ENCODE results near the gene AHCYL2. TPM values are rescaled to one million over a fixed set of nuclear protein-coding genes. Genes with fewer than 3 reads are reported as not detected.

The AHCYL2 gene
- total RNA-seq, 1 donor from 2014 or later = 19.9 TPM

- TF ChIP-seq CTCF (IDR thresholded peaks at IDR 0.05; ENCODE audit: unreplicated experiment) = no peak
- DNase-seq (ENCODE audit: low spot score) = no peak
- H3K4me1 Mint-ChIP-seq (ENCODE audit: unreplicated experiment) = peaks cover 7% of the 10 kb centered on the region
- peaks cover 5% of the 10 kb centered on the region for H3K36me3 Mint-ChIP-seq (ENCODE audit: low read depth, unreplicated experiment)
- no peaks in the 10 kb centered on the region for H3K9me3 Mint-ChIP-seq (ENCODE audit: unreplicated experiment)
- no peak overlapping the region for H3K4me3 Mint-ChIP-seq (ENCODE audit: unreplicated experiment)
- H3K27me3 Mint-ChIP-seq (ENCODE audit: unreplicated experiment) = no peaks in the 10 kb centered on the region
- no peak overlapping the region for H3K27ac Mint-ChIP-seq (ENCODE audit: unreplicated experiment)
These were observed 21.6 kb upstream of the AHCYL2 start for GRCh38 chr7:129203050-129203741.

DNA sequence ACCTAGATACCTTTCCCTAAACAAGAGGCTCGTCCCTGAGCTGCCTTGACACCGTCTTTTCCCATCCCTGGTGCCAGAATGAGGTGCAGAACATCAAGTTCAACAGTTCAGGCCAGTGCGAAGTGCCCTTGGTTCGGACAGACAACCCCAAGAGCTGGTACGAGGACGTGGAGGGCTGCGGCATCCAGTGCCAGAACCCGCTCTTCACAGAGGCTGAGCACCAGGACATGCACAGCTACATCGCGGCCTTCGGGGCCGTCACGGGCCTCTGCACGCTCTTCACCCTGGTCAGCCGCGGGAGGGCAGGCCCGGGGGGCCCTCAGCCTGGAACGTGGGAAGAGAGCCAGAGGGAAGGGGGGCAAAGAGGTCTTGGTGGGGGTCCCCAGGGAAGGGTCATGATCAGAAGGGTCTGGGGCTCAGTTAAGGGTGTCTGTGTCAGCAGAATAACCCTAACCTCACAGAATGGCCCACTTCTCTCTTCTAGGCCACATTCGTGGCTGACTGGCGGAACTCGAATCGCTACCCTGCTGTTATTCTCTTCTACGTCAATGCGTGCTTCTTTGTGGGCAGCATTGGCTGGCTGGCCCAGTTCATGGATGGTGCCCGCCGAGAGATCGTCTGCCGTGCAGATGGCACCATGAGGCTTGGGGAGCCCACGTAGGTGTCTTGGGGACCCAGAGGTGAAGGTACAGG lies 19.6 kb upstream of the AHCYL2 start:
- no peaks in the 10 kb centered on the region for H3K9me3 Mint-ChIP-seq (ENCODE audit: unreplicated experiment)
- H3K27ac Mint-ChIP-seq (ENCODE audit: unreplicated experiment) = no peak overlapping the region
- peaks cover 11% of the 10 kb centered on the region for H3K36me3 Mint-ChIP-seq (ENCODE audit: low read depth, unreplicated experiment)
- peaks cover 5% of the 10 kb centered on the region for H3K27me3 Mint-ChIP-seq (ENCODE audit: unreplicated experiment)
- no peak overlapping the region for H3K4me3 Mint-ChIP-seq (ENCODE audit: unreplicated experiment)
- peaks cover 7% of the 10 kb centered on the region for H3K4me1 Mint-ChIP-seq (ENCODE audit: unreplicated experiment)
- no peak for TF ChIP-seq CTCF (IDR thresholded peaks at IDR 0.05; ENCODE audit: unreplicated experiment)
- no peak for DNase-seq (ENCODE audit: low spot score)

GRCh38 chr7:129205987-129206785 lies 18.6 kb upstream of the AHCYL2 start:
- Mint-ChIP-seq H3K4me1 (ENCODE audit: unreplicated experiment) (peaks cover 7% of the 10 kb centered on the region), H3K27ac (ENCODE audit: unreplicated experiment) (no peak overlapping the region), H3K27me3 (ENCODE audit: unreplicated experiment) (peaks cover 6% of the 10 kb centered on the region), H3K4me3 (ENCODE audit: unreplicated experiment) (no peak overlapping the region), H3K9me3 (ENCODE audit: unreplicated experiment) (no peaks in the 10 kb centered on the region), H3K36me3 (ENCODE audit: low read depth, unreplicated experiment) (peaks cover 12% of the 10 kb centered on the region)
- no peak for DNase-seq (ENCODE audit: low spot score)
- no peak for TF ChIP-seq CTCF (IDR thresholded peaks at IDR 0.05; ENCODE audit: unreplicated experiment)

- Mint-ChIP-seq H3K4me3 (ENCODE audit: unreplicated experiment) (no peak overlapping the region), H3K4me1 (ENCODE audit: unreplicated experiment) (no peaks in the 10 kb centered on the region), H3K9me3 (ENCODE audit: unreplicated experiment) (no peaks in the 10 kb centered on the region), H3K27ac (ENCODE audit: unreplicated experiment) (no peak overlapping the region), H3K27me3 (ENCODE audit: unreplicated experiment) (peaks cover 10% of the 10 kb centered on the region), H3K36me3 (ENCODE audit: low read depth, unreplicated experiment) (peaks cover 16% of the 10 kb centered on the region)
- TF ChIP-seq CTCF (IDR thresholded peaks at IDR 0.05; ENCODE audit: unreplicated experiment) = no peak
- DNase-seq (ENCODE audit: low spot score) = no peak
These were observed 16.2 kb upstream of the AHCYL2 start for GRCh38 chr7:129208667-129209066.

All from endothelial cell (in vitro differentiated cells).